Activated CD8-positive, alpha-beta memory T cell treated with anti-CD3 and anti-CD28 coated beads, Interleukin-2, amount 50 U/mL, for 4 hours (primary cell): ENCODE measurements around the gene TEX14.
"Not testable (repeated sequence)": the region's sequence is repeated elsewhere in the genome, so short reads cannot be mapped to it uniquely, and the experiment has no call there.

Source experiments
- DNase-seq: peaks from one replicate; pipeline ENCODE4 v3.0.0-alpha.2; 2020

Gene TEX14

GRCh38 chr17:58556833-58557250 is 135.0 kb downstream of the TEX14 start:
- no peak for DNase-seq

- DNase-seq, result not testable (repeated sequence)
Measured at GRCh38 chr17:58555109-58555508, 136.7 kb downstream of the TEX14 start.

- DNase-seq, result no peak
Measured at GRCh38 chr17:58541249-58541648, 150.6 kb downstream of the TEX14 start.

- DNase-seq, result no peak
Measured at GRCh38 chr17:58539698-58540097, 152.1 kb downstream of the TEX14 start.

- DNase-seq, result no peak
Measured at GRCh38 chr17:58538811-58539409, 152.9 kb downstream of the TEX14 start.

GRCh38 chr17:58537266-58537665 is 154.6 kb downstream of the TEX14 start:
- no peak for DNase-seq

- DNase-seq, result no peak
Measured at GRCh38 chr17:58536542-58536941, 155.3 kb downstream of the TEX14 start.

- DNase-seq, result no peak
Measured at GRCh38 chr17:58535431-58535830, 156.4 kb downstream of the TEX14 start.

GRCh38 chr17:58534901-58535421 is 156.9 kb downstream of the TEX14 start:
- no peak for DNase-seq

GRCh38 chr17:58534331-58534730 is 157.5 kb downstream of the TEX14 start:
- DNase-seq, result no peak

- DNase-seq, result no peak
Measured at GRCh38 chr17:58533616-58534188, 158.1 kb downstream of the TEX14 start.

- no peak for DNase-seq
Measured at GRCh38 chr17:58532555-58532951, 159.3 kb downstream of the TEX14 start.

- DNase-seq, result peak; percentile 67
Measured at GRCh38 chr17:58531661-58532554, 159.9 kb downstream of the TEX14 start.

- no peak for DNase-seq
Measured at GRCh38 chr17:58531122-58531521, 160.7 kb downstream of the TEX14 start.

- DNase-seq, result no peak
Measured at GRCh38 chr17:58530655-58531054, 161.2 kb downstream of the TEX14 start.

GRCh38 chr17:58529275-58529674 is 162.6 kb downstream of the TEX14 start:
- DNase-seq, result no peak

GRCh38 chr17:58528443-58528842 is 163.4 kb downstream of the TEX14 start:
- no peak for DNase-seq

GRCh38 chr17:58527949-58528348 is 163.9 kb downstream of the TEX14 start:
- DNase-seq, result no peak

- no peak for DNase-seq
Measured at GRCh38 chr17:58527306-58527705, 164.5 kb downstream of the TEX14 start.

- no peak for DNase-seq
Measured at GRCh38 chr17:58525239-58525638, 166.6 kb downstream of the TEX14 start.

GRCh38 chr17:58521680-58522079 is 170.2 kb downstream of the TEX14 start:
- no peak for DNase-seq

- DNase-seq, result no peak
Measured at GRCh38 chr17:58520843-58521430, 170.9 kb downstream of the TEX14 start.

GRCh38 chr17:58517928-58518609 is 173.8 kb downstream of the TEX14 start:
- peak; percentile 98 for DNase-seq
